GM23248 (cell line): ENCODE measurements around the gene SMIM24. TPM values are rescaled to one million over a fixed set of nuclear protein-coding genes. Genes with fewer than 3 reads are reported as not detected.

ENCODE experiments used
- DNase-seq: peaks from one replicate; pipeline ENCODE4 v3.0.0-alpha.2; 2015
- H2AFZ ChIP-seq: fragments of 200-600 bp; sonication (generic); 2 replicates; pipeline ENCODE4 v1.6.1; 2016; ENCODE audit warnings: antibody characterized with exemption
- H3F3A ChIP-seq: fragments of 200-600 bp; sonication (generic); 2 replicates; pipeline ENCODE4 v1.6.1; 2016; ENCODE audit warnings: mild to moderate bottlenecking, antibody characterized with exemption, mixed run types; ENCODE audit not compliant: insufficient read depth
- H3K27ac ChIP-seq: fragments of 200-600 bp; sonication (generic); 2 replicates; pipeline ENCODE4 v1.5.1; 2016; ENCODE audit warnings: mild to moderate bottlenecking
- H3K27me3 ChIP-seq: fragments of 200-600 bp; sonication (generic); replicated peaks from 2 replicates; pipeline ENCODE4 v1.6.1; 2016; ENCODE audit warnings: mild to moderate bottlenecking; ENCODE audit not compliant: insufficient read depth
- H3K36me3 ChIP-seq: fragments of 200-600 bp; sonication (generic); 2 replicates; pipeline ENCODE4 v1.6.1; 2016; ENCODE audit warnings: low read depth, mild to moderate bottlenecking
- H3K4me1 ChIP-seq: fragments of 200-600 bp; sonication (generic); 2 replicates; pipeline ENCODE4 v1.6.1; 2016; ENCODE audit warnings: mild to moderate bottlenecking; ENCODE audit not compliant: insufficient read depth
- H3K4me2 ChIP-seq: fragments of 200-600 bp; sonication (generic); one replicate; pipeline ENCODE4 v1.6.1; 2016; ENCODE audit warnings: mild to moderate bottlenecking; ENCODE audit not compliant: unreplicated experiment
- H3K4me3 ChIP-seq: fragments of 200-600 bp; sonication (generic); 2 replicates; pipeline ENCODE4 v1.5.1; 2016; ENCODE audit warnings: mild to moderate bottlenecking
- H3K79me2 ChIP-seq: fragments of 200-600 bp; sonication (generic); 2 replicates; pipeline ENCODE4 v1.6.1; 2016; ENCODE audit warnings: mild to moderate bottlenecking; ENCODE audit not compliant: insufficient read depth
- H3K9ac ChIP-seq: fragments of 200-600 bp; sonication (generic); 2 replicates; pipeline ENCODE4 v1.6.1; 2016; ENCODE audit warnings: mild to moderate bottlenecking
- H3K9me2 ChIP-seq: fragments of 200-600 bp; sonication (generic); 2 replicates; pipeline ENCODE4 v1.6.1; 2016; ENCODE audit warnings: mixed run types, mild to moderate bottlenecking, moderate library complexity; ENCODE audit not compliant: insufficient read depth
- H3K9me3 ChIP-seq: fragments of 200-600 bp; sonication (generic); one replicate; pipeline ENCODE4 v1.6.1; 2017; ENCODE audit warnings: low read depth
- H4K20me1 ChIP-seq: fragments of 200-600 bp; sonication (generic); 2 replicates; pipeline ENCODE4 v1.6.0; 2016; ENCODE audit not compliant: insufficient read depth
- EZH2 ChIP-seq: fragments of 200-600 bp; sonication (generic); IDR thresholded peaks from 2 replicates; pipeline ENCODE4 v1.6.1; 2018; ENCODE audit warnings: antibody characterized with exemption, mild to moderate bottlenecking; ENCODE audit not compliant: insufficient read depth, poor library complexity, severe bottlenecking
- EZH2phosphoT487 ChIP-seq: fragments of 200-600 bp; sonication (generic); IDR thresholded peaks from 2 replicates; pipeline ENCODE4 v1.6.1; 2018; ENCODE audit warnings: antibody characterized with exemption, moderate library complexity, mild to moderate bottlenecking, low read depth; ENCODE audit not compliant: insufficient read depth
- WGBS, 2 experiments: methylation state at CpG; one replicate each; pipeline ENCODE4 v1.1.6; 2015 to 2017; ENCODE audit warnings: low lambda C conversion rate in 2 of 2, low coverage in 1 of 2; ENCODE audit errors: missing lambda C conversion rate in 2 of 2; 5-methylcytosine and 5-hydroxymethylcytosine counted together
- in situ Hi-C: fragments of 300-500 bp; cut with MboI; formaldehyde crosslinking; loops from 2 replicates; pipeline ENCODE4 v1.15.0; 2020
- polyA plus RNA-seq: library from polyadenylated mRNA; unstranded; fragments of >200 nt; fragmentation: Nextera tagmentation; extraction: Ambion mirVana; gene quantifications from 2 replicates; pipeline ENCODE4 v1.2.1, GENCODE V29; 2016
- total RNA-seq: library from RNA; depleted of rRNA; stranded (reverse); fragments of >200 nt; shearing (Covaris generic); gene quantifications from 2 replicates; pipeline ENCODE4 v1.2.3, GENCODE V29; 2014

Gene SMIM24
- total and polyA plus RNA-seq, 2 experiments from 2014 or later = not detected

- no peak for DNase-seq
- Histone ChIP-seq H3F3A (0 out of 2 replicates have a peak, but pooled peaks cover 13% of the 10 kb centered on the region), H3K9me3 (no peaks in the 10 kb centered on the region), H3K4me1 (peaks cover 14% of the 10 kb centered on the region), H3K27ac (no peak overlapping the region), H3K27me3 (no peaks in the 10 kb centered on the region), H3K9ac (no peak overlapping the region), H3K79me2 (peaks cover 23% of the 10 kb centered on the region), H4K20me1 (no peaks in the 10 kb centered on the region), H3K36me3 (peaks cover 12% of the 10 kb centered on the region; the same call in 1 of the 2 replicates), H3K4me3 (no peak overlapping the region), H3K4me2 (no peak overlapping the region), H3K9me2 (no peaks in the 10 kb centered on the region), H2AFZ (no peak overlapping the region)
- in situ Hi-C loops = no loop called here
- WGBS, 2 experiments = 86 to 93% methylated on average over 30 to 54 of the region's 57 CpGs
- TF ChIP-seq EZH2phosphoT487 (no peak), EZH2 (no peak)
Measured at GRCh38 chr19:3463714-3464586, 16.4 kb downstream of the SMIM24 start.

DNA sequence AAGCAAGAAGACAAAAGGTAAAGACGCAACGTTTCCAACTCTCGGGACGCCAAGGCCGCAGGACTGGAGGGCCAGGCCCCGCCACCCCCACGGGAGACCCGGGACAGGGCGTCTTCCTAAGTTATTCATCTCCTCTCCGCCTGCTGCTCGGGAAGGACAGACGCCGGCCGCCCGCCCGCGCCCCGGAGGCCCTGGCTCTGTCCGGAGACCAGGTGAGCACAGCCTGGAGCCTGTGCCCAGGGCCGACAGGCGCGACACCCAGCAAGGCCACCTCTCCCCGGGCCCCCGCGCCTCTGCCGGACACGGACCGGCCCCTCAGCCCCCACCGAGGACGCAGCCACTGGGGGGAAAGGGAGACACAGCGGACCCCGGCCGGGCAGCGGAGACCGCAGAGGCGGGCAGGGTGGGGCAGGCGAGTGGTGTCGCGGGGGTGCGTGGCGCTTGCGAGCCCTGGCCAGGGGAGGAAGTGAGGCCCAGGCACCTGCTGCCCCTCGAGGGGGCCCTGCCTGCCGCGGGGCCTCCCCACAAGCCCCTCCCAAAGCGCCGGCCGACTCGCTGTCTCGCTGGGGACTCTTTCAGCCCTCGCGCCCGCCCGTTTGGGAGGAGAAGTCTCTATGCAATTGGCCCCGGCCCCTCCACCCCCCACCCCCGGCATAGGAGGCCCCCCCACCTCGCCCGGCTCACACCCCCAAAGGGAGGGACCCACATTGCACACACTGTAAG lies 17.2 kb downstream of the SMIM24 start:
- TF ChIP-seq EZH2 (no peak), EZH2phosphoT487 (no peak)
- Histone ChIP-seq H3F3A (peaks cover 20% of the 10 kb centered on the region; the same call in 1 of the 2 replicates), H3K4me3 (no peak overlapping the region), H3K36me3 (peaks cover 12% of the 10 kb centered on the region; the same call in 1 of the 2 replicates), H3K9me2 (no peaks in the 10 kb centered on the region), H3K27me3 (no peaks in the 10 kb centered on the region), H3K27ac (no peak overlapping the region), H2AFZ (no peak overlapping the region), H3K79me2 (peaks cover 26% of the 10 kb centered on the region), H3K4me2 (no peak overlapping the region), H4K20me1 (no peaks in the 10 kb centered on the region), H3K4me1 (peaks cover 22% of the 10 kb centered on the region), H3K9me3 (no peaks in the 10 kb centered on the region), H3K9ac (no peak overlapping the region)
- WGBS, 2 experiments = 84 to 85% methylated on average over 21 to 58 of the region's 58 CpGs
- no peak for DNase-seq
- in situ Hi-C loops = no loop called here

DNA sequence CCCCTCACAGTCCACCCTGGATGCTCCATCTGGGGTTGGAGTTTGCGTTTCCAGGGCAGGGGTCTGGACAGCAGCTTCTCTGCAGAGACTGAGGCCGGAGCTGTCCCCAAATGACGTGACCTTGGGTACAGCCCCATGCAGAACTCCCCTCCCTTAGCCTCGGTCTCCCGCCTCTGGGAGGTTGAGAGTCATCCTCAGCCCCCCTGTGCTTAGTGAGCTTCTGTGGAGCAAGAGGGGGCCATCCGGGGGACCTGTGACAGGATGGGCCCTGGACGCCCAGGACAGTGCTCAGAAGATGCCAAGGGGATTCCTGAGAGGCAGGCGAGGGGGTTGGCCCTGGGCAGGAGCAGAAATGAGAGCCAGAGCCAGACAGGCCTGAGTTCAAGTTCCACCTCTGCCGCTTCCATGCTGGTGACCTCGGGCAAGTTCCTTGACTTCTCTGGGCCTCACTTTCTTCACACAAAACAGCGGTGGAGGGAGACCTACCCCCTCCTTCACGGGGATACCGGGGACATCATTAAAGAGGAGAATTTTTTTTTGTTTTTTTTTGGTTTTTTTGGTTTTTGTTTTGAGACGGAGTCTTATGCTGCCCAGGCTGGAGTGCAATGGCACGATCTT lies 20.3 kb downstream of the SMIM24 start:
- H3K27ac ChIP-seq = peak overlapping the region; percentile 84
- in situ Hi-C loops = no loop called here

DNA sequence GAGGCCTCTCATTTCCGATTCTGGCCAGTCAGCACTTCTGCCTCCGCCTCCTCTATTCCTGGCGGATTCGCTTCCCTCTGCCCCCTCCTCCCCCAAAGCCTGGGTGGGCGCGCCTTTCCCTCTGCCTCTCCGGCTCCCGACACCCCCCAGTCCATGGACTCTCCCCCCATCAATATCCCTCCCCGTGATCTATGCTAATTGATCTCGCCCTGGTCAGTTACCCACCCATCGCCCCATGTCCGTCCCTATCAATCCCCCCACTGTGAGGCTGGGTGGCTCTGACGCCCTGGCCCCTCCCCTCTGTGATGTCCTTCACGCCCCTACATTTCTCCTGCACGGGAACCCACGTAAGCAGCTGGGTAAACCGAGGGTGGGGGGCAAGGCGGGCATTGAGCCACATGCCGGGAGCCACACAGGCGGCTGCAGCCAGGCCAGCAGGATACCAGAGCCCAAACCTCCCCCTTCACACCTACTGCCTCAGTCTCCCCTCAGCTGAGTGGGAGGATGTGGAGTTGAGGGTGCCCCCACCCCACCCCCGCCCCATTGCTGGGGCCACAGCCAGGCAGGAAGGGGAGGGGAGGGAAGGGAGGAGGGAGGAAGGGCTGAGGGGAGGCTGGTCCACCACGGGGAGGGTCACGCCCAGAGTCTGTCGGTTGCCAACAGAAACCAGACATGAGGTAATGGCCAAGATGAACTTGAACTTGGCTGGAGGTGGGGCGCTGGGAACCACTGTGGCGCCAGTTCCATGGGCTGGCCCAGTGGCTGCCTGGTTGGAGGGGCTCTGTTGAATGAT lies 21.0 kb downstream of the SMIM24 start:
- H3K4me1 ChIP-seq = peaks cover 28% of the 10 kb centered on the region
- TF ChIP-seq EZH2 (no peak), EZH2phosphoT487 (no peak)

More for the DNA sequence above, 20.3 kb downstream of the SMIM24 start:
- Histone ChIP-seq H3K9ac (peak overlapping the region; percentile 51), H3K79me2 (peaks cover 47% of the 10 kb centered on the region), H3K4me1 (peaks cover 28% of the 10 kb centered on the region), H2AFZ (no peak overlapping the region), H3K4me2 (no peak overlapping the region), H4K20me1 (no peaks in the 10 kb centered on the region), H3K27me3 (no peaks in the 10 kb centered on the region), H3K4me3 (no peak overlapping the region), H3K9me3 (no peaks in the 10 kb centered on the region), H3F3A (peaks cover 20% of the 10 kb centered on the region; the same call in 1 of the 2 replicates), H3K9me2 (no peaks in the 10 kb centered on the region), H3K36me3 (peaks cover 20% of the 10 kb centered on the region)
- TF ChIP-seq EZH2 (no peak), EZH2phosphoT487 (no peak)
- 51 to 52% methylated on average over 13 to 15 of the region's 15 CpGs for WGBS, 2 experiments
- DNase-seq = no peak

More for the DNA sequence above, 21.0 kb downstream of the SMIM24 start:
- DNase-seq = peak; percentile 94
- peaks cover 25% of the 10 kb centered on the region for H3K36me3 ChIP-seq
- H3F3A ChIP-seq = peaks cover 20% of the 10 kb centered on the region; the same call in 1 of the 2 replicates
- H3K9ac ChIP-seq = peak overlapping the region; percentile 51
- WGBS, 2 experiments = 5 to 19% methylated on average over 10 to 26 of the region's 26 CpGs
- H3K27me3 ChIP-seq = no peaks in the 10 kb centered on the region
- H3K27ac ChIP-seq = peak overlapping the region; percentile 84
- H3K9me2 ChIP-seq = no peaks in the 10 kb centered on the region
- no peaks in the 10 kb centered on the region for H4K20me1 ChIP-seq
- no peak overlapping the region for H2AFZ ChIP-seq
- peak overlapping the region; percentile 47 for H3K4me2 ChIP-seq
- no peak overlapping the region for H3K4me3 ChIP-seq
- H3K79me2 ChIP-seq = peaks cover 55% of the 10 kb centered on the region
- in situ Hi-C loops = no loop called here
- H3K9me3 ChIP-seq = no peaks in the 10 kb centered on the region
